HPDE6-E6E7 (cell line): ENCODE results near the gene FAM174A.
"Not testable (repeated sequence)": the region's sequence is repeated elsewhere in the genome, so short reads cannot be mapped to it uniquely, and the experiment has no call there.

Source experiments
- DNase-seq: peaks from one replicate; pipeline ENCODE4 v3.0.0; 2011; ENCODE audit warnings: missing footprints; ENCODE audit errors: extremely low spot score

The FAM174A gene

GRCh38 chr5:100575815-100576214, 40.6 kb downstream of the FAM174A start:
- no peak for DNase-seq

GRCh38 chr5:100576217-100576751, 41.1 kb downstream of the FAM174A start:
- DNase-seq, result no peak

GRCh38 chr5:100577506-100577905, 42.3 kb downstream of the FAM174A start:
- no peak for DNase-seq

- DNase-seq, result no peak
Observed at GRCh38 chr5:100584069-100584468, 48.9 kb downstream of the FAM174A start.

- DNase-seq, result no peak
Observed at GRCh38 chr5:100584889-100585288, 49.7 kb downstream of the FAM174A start.

- DNase-seq, result no peak
Observed at GRCh38 chr5:100590867-100591266, 55.7 kb downstream of the FAM174A start.

GRCh38 chr5:100595152-100595811, 60.1 kb downstream of the FAM174A start:
- peak; percentile 19 for DNase-seq

GRCh38 chr5:100595812-100596173, 60.6 kb downstream of the FAM174A start:
- DNase-seq, result no peak

- no peak for DNase-seq
Observed at GRCh38 chr5:100598446-100598845, 63.3 kb downstream of the FAM174A start.

- DNase-seq, result no peak
Observed at GRCh38 chr5:100600298-100600994, 65.3 kb downstream of the FAM174A start.

- DNase-seq, result no peak
Observed at GRCh38 chr5:100603141-100603540, 68.0 kb downstream of the FAM174A start.

- DNase-seq, result not testable (repeated sequence)
Observed at GRCh38 chr5:100604021-100604420, 68.8 kb downstream of the FAM174A start.

GRCh38 chr5:100609594-100609993, 74.4 kb downstream of the FAM174A start:
- DNase-seq, result no peak

GRCh38 chr5:100614308-100614707, 79.1 kb downstream of the FAM174A start:
- no peak for DNase-seq

- DNase-seq, result no peak
Observed at GRCh38 chr5:100615362-100615761, 80.2 kb downstream of the FAM174A start.

- no peak for DNase-seq
Observed at GRCh38 chr5:100616291-100616690, 81.1 kb downstream of the FAM174A start.

GRCh38 chr5:100616981-100617380, 81.8 kb downstream of the FAM174A start:
- no peak for DNase-seq

GRCh38 chr5:100623719-100624118, 88.5 kb downstream of the FAM174A start:
- DNase-seq, result peak; percentile 5

- no peak for DNase-seq
Observed at GRCh38 chr5:100634937-100635534, 99.9 kb downstream of the FAM174A start.
